GM18498 (cell line): ENCODE data around the gene CIDEA.
A peak's percentile ranks its signal among the peaks of the same experiment; 100 is the strongest.

Experiments
- ATAC-seq: cut with Tn5 transposase; IDR thresholded peaks from one replicate; pipeline ENCODE4 v1.9.1; 2021; ENCODE audit warnings: mild to moderate bottlenecking, moderate library complexity; ENCODE audit not compliant: unreplicated experiment

CIDEA gene

DNA sequence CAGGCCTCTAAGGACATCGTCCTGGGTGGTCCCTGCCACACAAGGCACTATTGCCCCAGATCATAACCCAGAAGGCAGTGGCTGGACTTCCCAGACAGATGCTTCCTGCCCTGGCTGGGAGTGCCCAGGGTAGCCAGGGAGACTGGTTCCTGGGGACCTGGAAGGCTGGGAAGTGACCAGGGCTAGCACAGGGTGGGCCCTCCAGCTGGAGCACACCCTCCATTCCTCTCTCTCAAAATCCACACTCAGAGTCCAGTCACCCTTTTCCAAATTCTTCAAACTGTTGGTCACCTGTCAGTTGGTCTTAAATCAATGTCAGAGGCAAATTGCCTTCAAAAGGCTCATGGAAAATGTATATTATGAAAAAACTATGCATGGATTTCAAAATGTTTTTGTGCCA lies 42.3 kb downstream of the CIDEA start:
- no peak for ATAC-seq

DNA sequence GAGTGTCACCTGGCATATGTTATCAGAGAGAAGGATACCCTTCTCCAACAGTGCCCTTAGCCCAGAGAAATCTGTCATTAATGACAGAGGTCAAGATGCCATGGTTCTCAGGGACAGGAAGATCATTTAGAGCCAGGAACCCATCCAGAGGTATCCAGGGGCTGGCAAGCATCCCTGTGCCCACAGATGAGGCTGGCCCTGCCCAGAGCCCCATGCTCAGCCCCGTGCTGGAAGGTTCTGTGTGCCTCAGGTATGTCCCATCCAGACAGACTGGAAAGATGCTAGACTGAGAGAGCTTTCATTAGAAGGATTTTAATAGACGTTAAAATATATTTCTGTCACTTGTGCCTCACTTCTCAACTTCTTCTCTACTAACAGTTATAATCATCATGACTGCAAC lies 45.7 kb downstream of the CIDEA start:
- no peak for ATAC-seq

DNA sequence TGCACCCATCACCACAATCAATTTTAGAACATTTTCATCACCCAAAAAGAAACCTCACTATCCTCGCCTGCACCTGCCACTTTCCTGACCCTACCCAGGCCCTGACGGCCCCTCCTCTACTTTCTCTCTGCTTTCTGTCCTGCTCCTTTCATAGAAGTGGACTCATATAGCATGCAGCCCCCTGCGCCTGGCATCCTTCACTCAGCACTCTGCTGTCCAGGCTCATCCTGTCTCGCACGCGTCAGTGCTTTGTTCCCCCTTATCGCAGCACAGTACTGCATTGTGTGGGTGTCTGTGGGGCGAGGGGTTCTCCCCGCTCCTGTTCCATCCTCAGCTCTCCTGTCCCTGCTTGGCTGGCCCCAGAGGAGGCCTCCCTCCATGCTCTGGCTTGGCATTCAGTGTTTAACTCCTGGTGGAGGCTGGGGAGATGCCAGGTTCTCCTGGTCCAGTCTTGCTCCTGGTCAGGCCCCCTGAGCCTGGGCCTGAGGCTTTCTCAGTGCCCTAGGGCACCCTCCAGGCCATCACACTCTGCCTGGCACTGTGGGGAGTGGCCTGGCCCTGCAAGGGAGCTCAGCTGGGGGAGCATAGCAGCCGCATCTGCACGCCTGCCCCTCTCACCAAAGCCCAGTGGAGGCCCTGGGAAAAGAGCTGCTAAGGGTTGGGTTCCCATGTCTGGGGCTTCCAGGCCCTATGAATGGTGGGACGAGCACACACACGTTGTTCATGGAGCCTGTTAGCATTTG lies 47.3 kb downstream of the CIDEA start:
- ATAC-seq, result no peak

DNA sequence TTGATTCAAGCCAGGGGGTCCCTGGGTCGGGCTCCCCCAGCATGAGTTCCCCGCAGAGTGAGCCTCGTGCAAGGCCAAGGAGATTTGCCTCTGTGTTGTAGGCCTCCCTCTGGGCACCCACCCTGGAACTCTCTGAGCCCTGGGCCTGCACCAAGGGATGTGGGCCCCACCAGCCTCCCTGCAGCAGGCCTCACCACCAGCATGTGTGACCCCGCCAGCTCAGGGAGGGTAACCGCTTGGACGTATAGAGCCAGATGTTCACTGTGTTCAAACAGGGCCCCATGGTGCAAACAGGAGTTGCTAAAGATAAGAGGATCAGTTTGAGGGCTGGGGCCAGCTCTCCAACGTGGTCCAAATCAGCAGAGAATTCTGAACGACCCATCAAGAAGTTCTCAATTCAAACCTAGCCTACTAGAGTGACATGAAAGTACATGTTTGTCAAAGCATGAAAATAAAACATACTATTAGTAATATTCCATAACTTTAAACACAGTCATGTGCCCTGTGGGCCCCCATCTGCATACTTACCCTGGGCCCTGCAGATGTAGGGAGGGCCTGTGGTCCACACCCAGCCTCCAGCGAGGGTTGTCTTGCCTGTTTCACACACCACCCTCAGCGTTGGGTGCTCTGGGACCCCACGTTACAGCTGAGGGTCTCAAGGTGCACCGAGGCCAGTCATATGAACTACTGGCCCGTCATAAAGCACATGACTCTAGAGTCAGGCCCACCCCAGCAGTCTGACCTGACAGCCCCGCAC lies 48.4 kb downstream of the CIDEA start:
- ATAC-seq, result no peak

DNA sequence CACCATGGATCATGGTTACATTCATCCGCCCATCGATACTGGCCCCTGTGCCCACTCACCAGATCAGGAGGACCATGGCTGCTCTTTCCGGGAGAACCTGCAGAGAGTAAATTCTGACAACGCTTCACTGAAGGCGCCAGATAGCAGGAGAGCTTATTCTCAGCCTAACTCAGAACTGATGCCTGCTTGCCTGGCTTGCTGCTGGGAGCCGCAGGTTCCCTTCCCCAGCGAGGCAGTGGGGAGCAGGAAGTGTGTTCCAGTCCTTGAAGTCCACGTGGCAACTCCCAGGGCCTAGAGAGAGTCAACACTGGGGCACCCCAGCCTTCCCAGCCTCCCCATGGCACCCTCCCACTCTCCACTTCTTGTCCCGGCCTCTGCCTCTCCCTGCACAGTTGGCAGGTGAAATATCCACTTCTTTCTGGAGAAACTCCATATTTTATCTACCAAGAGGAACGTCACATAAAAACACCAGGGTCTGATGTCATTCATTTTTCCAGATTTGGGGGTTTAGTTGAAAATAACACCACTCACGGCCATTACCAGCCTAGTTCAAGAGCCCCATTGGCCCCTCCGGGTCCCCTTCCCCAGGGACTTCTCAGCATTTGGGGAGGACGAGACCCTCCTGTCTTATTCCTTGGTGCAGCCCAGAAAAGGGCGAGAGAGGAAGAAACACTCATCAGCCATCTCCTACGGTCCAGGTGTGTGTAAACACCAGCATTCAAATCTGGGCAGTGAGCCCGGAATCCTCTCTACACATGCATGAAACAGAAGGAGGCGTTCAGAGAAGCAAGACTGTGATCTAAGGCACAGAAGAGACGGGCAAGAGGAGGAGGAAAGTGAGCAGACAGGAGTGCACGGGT lies 50.4 kb downstream of the CIDEA start:
- no peak for ATAC-seq

DNA sequence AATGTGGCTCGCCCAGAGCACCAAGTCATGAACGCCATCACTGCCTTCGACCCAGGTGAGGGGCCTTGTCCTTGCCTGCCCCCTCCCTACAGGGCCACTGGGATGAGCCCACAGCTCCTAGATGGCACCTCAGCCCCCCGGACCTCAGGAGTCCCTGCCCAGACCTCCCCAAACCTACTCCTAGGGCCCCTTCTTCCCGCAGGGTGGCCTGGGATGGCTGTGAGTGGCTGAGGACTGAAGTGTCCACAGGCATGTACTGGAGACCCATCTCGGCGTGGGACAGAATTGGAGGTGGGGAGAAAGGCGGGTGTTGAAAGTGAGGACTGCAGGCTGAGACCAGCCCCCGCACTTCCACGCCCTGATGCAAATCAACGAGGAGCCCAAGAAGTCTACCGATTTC lies 51.0 kb downstream of the CIDEA start:
- no peak for ATAC-seq

DNA sequence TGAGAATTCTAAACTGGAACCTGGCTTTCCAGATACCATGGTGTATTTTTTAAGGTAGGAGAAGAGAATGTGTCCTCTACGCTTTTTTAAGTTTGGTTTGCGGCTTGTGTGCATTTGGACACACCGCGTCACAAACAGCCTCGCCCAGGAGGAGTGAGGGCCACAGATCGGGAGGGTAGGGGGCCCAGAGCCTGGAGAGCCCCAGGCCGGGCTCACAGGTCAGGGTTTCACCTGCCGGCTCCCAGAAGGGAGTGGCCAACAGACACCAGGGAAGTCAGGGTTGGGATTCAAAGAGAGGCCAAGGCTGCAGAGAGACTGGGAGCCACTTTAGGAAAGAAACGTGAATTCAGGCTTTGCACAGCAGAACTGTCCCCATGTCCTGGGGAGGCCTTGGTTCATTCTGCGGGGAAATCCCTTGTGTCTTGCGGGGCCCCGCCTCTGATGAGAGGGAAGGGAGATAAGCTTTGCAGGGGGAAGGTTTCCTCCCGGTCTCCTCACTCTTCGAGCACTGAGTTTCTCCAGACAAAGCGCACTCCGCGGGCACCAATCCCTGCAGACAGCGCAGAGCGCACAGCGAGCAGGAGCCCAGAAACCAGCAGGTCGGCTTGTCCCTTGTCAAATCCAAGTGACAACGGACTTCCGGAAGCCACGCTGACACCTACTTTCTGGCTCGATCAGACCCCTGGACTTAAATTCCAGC lies 51.9 kb downstream of the CIDEA start:
- no peak for ATAC-seq

DNA sequence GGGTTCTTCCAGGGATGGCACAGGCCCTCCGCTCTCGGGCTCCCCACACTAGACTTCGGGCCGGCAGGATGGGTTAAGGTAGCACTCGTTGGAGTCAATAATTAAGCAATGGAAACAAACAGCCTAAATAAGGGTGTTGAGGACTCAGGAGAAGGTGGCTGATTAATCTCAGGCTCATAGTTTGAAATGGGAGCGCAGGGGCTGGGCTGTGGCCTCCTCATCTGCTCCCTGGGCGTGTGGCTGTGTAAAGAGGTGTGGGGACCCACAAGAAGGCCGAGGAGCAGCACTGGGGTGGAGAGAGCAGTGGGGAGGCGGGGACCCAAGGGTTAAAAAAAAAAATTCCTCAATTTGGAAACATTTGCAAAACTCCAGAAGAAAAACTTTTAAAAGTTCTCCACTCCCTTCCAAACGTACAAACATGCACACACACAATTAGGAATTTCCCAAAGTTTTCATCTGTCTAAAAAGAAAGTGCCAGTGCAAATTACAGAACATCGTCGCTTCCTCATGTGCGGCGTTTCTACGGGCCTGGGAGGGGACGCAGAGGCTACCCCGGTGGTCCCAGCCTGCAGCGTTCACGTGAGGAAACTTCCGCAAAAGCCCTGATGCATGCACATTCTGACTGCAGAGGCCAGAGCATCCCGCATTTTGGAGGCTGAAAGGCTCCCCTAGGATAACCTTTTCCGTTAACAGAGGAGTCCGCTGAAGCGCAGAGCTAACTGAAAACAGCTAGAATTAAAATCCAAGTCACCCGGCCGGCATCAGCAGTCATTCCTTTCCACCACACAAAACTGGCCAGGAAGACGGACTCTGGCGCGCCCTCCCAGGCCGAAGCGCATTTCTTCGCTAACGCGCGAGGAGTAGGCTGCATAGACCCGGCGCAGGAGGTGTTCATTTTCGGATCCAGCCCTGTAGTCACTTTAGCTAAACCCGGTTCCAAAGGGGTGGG lies 52.9 kb downstream of the CIDEA start:
- ATAC-seq, result no peak

DNA sequence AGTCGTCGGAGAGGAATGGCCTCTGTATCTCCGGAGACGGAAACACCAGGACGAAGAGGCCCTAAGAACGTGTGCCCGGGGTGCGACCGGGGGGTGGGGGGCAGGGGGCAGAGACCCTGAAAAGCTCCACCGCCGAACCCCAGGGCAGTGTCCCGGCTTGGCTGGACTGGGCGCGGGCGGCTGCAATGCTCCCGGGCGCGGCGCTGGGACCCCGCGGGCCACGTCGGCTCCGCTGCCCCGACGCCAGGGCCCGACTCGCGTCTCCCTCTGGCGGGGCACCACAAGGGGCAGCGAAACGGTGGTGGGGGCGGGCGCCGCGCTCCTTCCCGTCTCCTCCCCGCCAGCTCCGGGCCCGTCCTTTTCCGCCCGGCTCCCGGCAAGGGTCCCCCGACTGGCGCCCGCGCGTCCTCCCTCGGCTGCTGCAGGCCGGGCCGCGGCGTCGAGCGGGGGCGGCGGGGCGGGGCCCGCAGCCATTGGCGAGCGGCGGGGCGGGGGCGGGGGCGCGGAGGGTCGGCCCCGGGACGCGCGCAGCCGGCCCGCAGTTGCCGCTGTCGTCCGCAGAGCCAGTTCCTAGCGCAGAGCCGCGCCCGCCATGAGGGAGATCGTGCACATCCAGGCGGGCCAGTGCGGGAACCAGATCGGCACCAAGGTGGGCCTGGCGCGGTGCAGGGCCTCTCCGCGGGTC lies 53.7 kb downstream of the CIDEA start, which contains the start of gene TUBB6:
TSS of gene TUBB6 (plus strand) at position 541 of the 685 bp plus-strand sequence. CDS start at position 593, 52 bp downstream.
- peak; percentile 58 for ATAC-seq

DNA sequence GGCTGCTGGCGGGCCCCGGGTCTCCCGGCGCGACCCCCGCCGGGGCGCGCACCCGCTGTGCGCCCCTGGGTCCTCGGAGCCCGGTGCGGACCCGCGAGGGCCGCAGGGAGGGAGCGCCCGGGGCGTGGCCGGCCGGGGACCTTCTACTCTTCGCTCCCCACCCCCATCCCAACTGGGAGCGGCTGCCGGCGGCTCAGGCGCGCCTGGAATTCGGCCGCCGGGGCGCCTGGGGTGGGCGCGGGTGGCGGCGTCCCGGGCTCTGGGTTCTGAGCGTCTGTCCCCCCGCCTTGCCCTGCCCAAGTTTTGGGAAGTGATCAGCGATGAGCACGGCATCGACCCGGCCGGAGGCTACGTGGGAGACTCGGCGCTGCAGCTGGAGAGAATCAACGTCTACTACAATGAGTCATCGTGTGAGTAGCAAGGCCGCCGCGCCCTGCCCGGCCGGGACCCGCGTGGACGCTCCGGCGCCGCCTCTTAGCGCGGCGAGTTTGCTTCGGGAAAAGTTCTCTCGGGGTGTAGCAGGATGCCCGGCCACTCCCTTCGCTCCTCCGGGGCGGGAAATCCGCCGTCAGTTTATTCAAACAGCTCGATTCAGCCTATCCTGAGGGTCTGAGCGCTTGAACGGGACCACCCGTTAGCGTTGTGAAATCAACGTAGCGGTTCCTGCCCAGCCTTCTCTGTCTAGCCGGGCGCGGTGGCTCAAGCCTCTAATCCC lies 54.4 kb downstream of the CIDEA start:
- ATAC-seq, result peak; percentile 60

DNA sequence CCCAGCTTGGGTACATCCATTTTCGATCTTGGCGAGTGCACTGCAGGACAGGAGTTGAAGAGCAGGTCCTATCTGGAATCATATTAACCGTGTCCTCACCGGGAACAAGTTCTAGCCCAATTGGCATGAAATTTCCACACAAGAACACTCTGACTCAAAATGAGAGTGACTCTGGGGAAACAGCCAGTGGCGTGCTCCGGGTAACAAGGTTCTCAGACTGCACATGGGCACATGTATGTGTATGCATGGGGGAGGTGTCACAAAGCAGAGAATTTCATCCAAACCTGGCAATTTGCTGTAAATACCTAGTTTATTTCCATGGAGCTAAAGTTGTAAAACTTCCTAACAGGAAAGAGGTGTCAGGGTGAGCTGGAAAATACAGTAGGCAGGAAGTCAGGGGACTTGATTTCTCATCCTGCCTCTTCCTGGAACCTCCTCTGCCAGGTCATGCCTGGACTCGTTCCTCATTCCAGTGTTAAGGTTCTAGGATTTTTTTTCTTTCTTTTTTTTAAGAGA lies 55.6 kb downstream of the CIDEA start:
- no peak for ATAC-seq

DNA sequence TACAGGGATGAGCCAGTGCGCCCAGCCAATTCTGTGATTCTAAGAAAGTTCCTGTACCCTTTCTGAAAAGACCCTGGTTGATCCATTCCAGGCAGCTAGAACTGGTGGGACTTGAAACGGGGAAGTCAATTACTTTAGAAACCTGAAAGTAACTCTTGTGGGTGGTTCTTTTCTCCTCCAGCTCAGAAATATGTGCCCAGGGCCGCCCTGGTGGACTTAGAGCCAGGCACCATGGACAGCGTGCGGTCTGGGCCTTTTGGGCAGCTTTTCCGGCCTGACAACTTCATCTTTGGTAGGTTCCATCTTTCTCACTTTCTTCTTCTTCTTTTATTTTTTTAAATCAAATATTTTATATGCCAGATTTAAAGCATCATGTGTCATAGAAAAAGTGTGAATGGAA lies 56.6 kb downstream of the CIDEA start:
- no peak for ATAC-seq

DNA sequence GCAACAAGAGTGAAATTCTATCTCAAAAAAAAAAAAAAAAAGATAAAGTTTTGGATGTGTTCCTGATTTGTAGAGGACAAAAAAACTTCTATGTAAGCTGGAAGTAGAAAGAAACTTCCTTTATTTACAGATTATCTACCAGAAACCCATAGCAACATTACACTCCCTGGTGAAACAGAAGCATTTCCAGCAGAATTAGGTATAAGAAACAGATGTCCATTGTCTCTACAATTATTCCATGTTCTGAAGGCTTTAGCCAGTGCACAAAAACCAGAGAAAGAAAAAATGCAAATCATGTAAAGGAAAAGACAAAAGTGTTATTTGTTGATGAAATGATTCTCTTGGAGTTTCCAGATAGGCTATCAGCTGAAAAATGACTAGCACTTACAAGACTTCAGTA lies 58.8 kb downstream of the CIDEA start:
- no peak for ATAC-seq

DNA sequence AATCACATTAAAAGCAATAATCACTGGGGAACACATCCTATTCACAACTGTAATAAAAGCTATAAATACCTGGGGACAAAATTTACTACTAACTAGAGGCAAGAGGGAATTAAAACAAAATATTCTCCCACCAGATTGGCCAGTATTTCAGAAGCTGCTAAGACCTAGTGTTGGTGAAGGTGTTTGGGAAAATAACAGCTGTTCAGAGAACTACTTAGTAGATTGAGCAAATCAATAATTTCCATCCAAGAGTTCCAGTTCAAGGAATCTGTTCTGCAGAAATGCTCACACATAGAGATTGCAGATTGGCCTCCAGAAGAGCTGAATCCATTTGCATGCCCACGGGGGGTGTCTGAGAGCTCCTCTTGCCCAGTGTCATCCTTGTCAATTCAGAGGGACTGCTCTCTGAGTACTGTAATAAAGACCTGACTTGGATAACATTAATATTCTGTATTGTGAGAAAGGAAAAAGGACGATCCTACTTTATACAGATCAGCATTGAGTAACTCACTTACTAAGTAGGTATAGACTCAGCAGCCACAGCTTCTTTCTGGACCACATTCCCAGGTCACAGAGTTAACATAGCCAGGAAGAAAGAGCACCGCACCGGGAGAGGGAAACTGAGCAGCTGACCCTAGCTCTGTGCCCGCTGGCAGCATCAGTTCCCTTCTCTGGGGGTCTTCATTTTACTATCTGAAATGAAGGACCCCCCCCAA lies 59.5 kb downstream of the CIDEA start:
- no peak for ATAC-seq

DNA sequence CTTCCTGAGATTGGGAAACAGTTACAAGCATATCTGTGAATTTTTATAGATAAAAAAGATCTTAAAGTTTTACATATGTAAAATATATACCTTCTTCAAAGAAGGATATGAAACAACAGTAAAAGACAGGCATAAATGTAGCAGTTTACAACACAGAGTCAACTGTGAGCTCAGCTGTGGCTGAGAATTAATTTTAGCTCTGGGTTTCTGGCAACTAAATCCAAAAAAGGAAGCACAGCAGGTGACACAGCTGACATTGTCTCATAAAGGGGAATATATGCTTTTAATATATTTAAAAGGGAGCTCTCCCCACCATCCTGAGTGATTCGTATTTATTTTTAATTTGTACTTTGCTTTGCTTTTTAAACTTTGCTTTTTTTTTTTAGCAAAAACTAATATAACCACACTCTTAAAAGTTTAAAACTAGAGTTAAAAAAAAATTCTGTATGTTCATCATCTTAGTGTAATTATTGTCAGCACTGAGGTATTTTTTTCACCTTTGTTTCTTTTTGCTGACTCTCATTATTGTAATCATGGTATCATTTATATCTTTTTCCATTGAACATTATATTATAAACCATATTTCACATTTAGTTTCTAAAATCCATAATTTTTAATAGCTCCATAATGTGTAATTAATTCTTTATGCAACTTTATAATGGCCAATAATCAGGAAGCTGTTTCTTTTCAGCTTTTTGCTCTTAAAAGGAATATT lies 60.6 kb downstream of the CIDEA start:
- no peak for ATAC-seq

DNA sequence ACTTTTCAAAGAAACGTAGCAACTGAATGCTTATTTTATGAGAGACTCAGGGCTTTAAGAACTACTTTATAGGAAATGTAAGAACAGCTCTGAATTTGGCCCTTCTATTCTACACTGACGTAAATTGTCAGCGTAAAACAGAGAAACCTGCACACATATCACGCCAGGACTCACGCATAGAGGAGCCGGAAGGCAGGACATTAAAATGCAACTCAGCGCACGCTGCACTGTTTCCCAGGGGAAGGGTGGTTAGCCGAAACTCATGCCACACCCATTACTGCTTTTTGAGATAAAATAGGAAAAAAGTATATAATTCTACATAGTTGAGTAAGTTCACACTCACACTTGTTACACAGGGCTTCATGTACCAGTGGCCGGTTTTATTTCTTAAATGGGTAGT lies 61.3 kb downstream of the CIDEA start:
- ATAC-seq, result no peak

DNA sequence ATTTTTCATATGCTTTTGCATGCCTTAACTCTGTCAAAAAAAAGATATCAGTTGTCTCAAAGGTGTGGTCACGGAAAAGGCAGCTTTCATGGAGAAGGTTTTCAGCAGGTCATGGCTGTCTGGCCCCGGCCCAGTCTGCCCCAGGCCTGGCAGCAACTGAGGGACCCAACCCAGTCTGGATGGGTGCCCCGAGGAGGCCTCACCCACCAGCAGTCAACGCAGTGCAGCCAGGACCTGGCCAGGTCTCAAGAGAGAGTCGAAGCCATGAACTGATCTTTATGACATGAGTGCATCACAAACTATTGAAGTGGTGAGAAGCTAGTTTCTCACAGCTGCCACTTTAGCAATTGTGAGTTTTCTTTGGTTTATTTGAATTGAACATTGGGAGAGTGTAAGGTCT lies 61.8 kb downstream of the CIDEA start:
- no peak for ATAC-seq
